Panc1 (cell line): ENCODE results near the gene PROKR1. TPM values are rescaled to one million over a fixed set of nuclear protein-coding genes. Genes with fewer than 3 reads are reported as not detected.

Source experiments
- ATAC-seq: fragments of 200-7000 bp; cut with Tn5 transposase; 2 replicates; pipeline ENCODE4 v1.9.1; 2020; ENCODE audit warnings: mild to moderate bottlenecking, moderate library complexity
- BruUV-seq: library from RNA; stranded (reverse); fragments of 400-500 nt; replicated peaks from 2 replicates; lab custom pipeline; 2021; lab: Mats Ljungman, UMichigan
- CTCF ChIA-PET: fragments of 300-600 bp; sonication (Branson Sonifier 250); formaldehyde crosslinking; loops from one replicate; lab custom pipeline; 2022; ENCODE audit warnings: antibody characterized with exemption; lab: Charles Lee
- POLR2A ChIA-PET: fragments of 300-600 bp; sonication (Branson Sonifier 250); formaldehyde crosslinking; loops from one replicate; lab custom pipeline; 2022; ENCODE audit warnings: antibody characterized with exemption; lab: Charles Lee
- DNase-seq: peaks from one replicate; pipeline ENCODE4 v3.0.0-alpha.2; 2010; ENCODE audit warnings: low read depth, low spot score
- H3K27ac ChIP-seq: 2 replicates; pipeline ENCODE4 v1.5.1; 2011; ENCODE audit warnings: mild to moderate bottlenecking, low read length, inconsistent platforms
- H3K27me3 ChIP-seq: fragments of 200-500 bp; sonication (Bioruptor generic); 2 replicates; pipeline ENCODE4 v1.6.0; 2014; ENCODE audit warnings: low read length, inconsistent platforms; ENCODE audit not compliant: control insufficient read depth, insufficient read depth
- H3K36me3 ChIP-seq: fragments of 200-500 bp; sonication (Bioruptor generic); 2 replicates; pipeline ENCODE4 v1.5.1; 2014; ENCODE audit warnings: inconsistent platforms, mild to moderate bottlenecking, low read length, moderate library complexity; ENCODE audit not compliant: control insufficient read depth, insufficient read depth
- H3K4me1 ChIP-seq: 2 replicates; pipeline ENCODE4 v1.5.1; 2011; ENCODE audit warnings: inconsistent platforms, mild to moderate bottlenecking, low read length, moderate library complexity; ENCODE audit not compliant: control insufficient read depth, insufficient read depth
- H3K4me3 ChIP-seq, 2 experiments: 2 replicates each; pipeline ENCODE4 v1.5.1; 2011 to 2012; ENCODE audit warnings: low read depth in 2 of 2, low read length in 2 of 2, mild to moderate bottlenecking in 2 of 2, inconsistent platforms in 1 of 2, moderate library complexity in 1 of 2
- H3K9me3 ChIP-seq: fragments of 200-500 bp; sonication (Bioruptor generic); 2 replicates; pipeline ENCODE4 v1.5.1; 2014; ENCODE audit warnings: low read depth, mild to moderate bottlenecking, inconsistent platforms, low read length, moderate library complexity; ENCODE audit not compliant: control insufficient read depth, insufficient read depth
- POLR2AphosphoS5 ChIP-seq: IDR thresholded peaks from 2 replicates; pipeline ENCODE4 v1.6.1; 2012; ENCODE audit warnings: mild to moderate bottlenecking, low read depth, low read length, moderate library complexity
- SIN3A ChIP-seq: IDR thresholded peaks from 2 replicates; pipeline ENCODE4 v1.6.1; 2012; ENCODE audit warnings: low read depth, mild to moderate bottlenecking, low read length, moderate library complexity, borderline replicate concordance; ENCODE audit not compliant: insufficient read depth
- TCF7L2 ChIP-seq: IDR thresholded peaks from 2 replicates; pipeline ENCODE4 v1.6.1; 2011; ENCODE audit warnings: mild to moderate bottlenecking, low read depth, low read length, inconsistent platforms
- in situ Hi-C: cut with HindIII; loops from 2 replicates; pipeline ENCODE4 v1.10.0; 2016; ENCODE audit warnings: low sequenced_read_pairs, low pct_unique_long_range_greater_than_20kb
- intact Hi-C: fragments of 100-400 bp; cut with micrococcal nuclease; formaldehyde crosslinking; loops from one replicate; pipeline ENCODE4 v1.10.0; 2022; ENCODE audit not compliant: unreplicated experiment
- total RNA-seq: library from RNA; stranded (reverse); gene quantifications from one replicate; pipeline ENCODE4 v1.2.1, GENCODE V29; 2021; ENCODE audit not compliant: unreplicated experiment
- TF ChIP-seq, protein P1 (sequence below), 2 experiments: IDR thresholded peaks; 2 replicates each; pipeline ENCODE4 v1.6.1; 2011 to 2012; ENCODE audit warnings: low read depth in 2 of 2, control low read depth in 1 of 2, low read length in 1 of 2, mild to moderate bottlenecking in 1 of 2, moderate library complexity in 1 of 2; ENCODE audit not compliant: insufficient read depth in 1 of 2
- TF ChIP-seq, protein P2 (sequence below): fragments of 450-650 bp; IDR thresholded peaks from 2 replicates; pipeline ENCODE4 v1.5.1; 2017; ENCODE audit warnings: mild to moderate bottlenecking

PROKR1 gene
- total RNA-seq, 1 experiment from 2014 or later = not detected

- Histone ChIP-seq H3K27ac (no peak overlapping the region), H3K9me3 (no peaks in the 10 kb centered on the region), H3K4me3 (no peak overlapping the region), H3K27me3 (peaks cover 8% of the 10 kb centered on the region), H3K36me3 (no peaks in the 10 kb centered on the region), H3K4me1 (no peaks in the 10 kb centered on the region)
- ATAC-seq (no peak), DNase-seq (no peak)
- TF ChIP-seq, protein P1, sequence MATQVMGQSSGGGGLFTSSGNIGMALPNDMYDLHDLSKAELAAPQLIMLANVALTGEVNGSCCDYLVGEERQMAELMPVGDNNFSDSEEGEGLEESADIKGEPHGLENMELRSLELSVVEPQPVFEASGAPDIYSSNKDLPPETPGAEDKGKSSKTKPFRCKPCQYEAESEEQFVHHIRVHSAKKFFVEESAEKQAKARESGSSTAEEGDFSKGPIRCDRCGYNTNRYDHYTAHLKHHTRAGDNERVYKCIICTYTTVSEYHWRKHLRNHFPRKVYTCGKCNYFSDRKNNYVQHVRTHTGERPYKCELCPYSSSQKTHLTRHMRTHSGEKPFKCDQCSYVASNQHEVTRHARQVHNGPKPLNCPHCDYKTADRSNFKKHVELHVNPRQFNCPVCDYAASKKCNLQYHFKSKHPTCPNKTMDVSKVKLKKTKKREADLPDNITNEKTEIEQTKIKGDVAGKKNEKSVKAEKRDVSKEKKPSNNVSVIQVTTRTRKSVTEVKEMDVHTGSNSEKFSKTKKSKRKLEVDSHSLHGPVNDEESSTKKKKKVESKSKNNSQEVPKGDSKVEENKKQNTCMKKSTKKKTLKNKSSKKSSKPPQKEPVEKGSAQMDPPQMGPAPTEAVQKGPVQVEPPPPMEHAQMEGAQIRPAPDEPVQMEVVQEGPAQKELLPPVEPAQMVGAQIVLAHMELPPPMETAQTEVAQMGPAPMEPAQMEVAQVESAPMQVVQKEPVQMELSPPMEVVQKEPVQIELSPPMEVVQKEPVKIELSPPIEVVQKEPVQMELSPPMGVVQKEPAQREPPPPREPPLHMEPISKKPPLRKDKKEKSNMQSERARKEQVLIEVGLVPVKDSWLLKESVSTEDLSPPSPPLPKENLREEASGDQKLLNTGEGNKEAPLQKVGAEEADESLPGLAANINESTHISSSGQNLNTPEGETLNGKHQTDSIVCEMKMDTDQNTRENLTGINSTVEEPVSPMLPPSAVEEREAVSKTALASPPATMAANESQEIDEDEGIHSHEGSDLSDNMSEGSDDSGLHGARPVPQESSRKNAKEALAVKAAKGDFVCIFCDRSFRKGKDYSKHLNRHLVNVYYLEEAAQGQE (IDR thresholded peaks at IDR 0.05; ENCODE audit: insufficient read depth in 1 of 2, low read depth in 2 of 2, low read length in 1 of 2) = no peak
- TF ChIP-seq POLR2AphosphoS5 (no peak), SIN3A (no peak), TCF7L2 (no peak)
- TF ChIP-seq, protein P2, sequence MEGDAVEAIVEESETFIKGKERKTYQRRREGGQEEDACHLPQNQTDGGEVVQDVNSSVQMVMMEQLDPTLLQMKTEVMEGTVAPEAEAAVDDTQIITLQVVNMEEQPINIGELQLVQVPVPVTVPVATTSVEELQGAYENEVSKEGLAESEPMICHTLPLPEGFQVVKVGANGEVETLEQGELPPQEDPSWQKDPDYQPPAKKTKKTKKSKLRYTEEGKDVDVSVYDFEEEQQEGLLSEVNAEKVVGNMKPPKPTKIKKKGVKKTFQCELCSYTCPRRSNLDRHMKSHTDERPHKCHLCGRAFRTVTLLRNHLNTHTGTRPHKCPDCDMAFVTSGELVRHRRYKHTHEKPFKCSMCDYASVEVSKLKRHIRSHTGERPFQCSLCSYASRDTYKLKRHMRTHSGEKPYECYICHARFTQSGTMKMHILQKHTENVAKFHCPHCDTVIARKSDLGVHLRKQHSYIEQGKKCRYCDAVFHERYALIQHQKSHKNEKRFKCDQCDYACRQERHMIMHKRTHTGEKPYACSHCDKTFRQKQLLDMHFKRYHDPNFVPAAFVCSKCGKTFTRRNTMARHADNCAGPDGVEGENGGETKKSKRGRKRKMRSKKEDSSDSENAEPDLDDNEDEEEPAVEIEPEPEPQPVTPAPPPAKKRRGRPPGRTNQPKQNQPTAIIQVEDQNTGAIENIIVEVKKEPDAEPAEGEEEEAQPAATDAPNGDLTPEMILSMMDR = no peak
- in situ Hi-C loops (no loop called here), intact Hi-C loops (no loop called here)
- CTCF ChIA-PET = no interaction called here
- POLR2A ChIA-PET = no interaction called here
- no TSS peak for BruUV-seq
These were observed 24.0 kb downstream of the PROKR1 start for GRCh38 chr2:68667371-68667770.

DNA sequence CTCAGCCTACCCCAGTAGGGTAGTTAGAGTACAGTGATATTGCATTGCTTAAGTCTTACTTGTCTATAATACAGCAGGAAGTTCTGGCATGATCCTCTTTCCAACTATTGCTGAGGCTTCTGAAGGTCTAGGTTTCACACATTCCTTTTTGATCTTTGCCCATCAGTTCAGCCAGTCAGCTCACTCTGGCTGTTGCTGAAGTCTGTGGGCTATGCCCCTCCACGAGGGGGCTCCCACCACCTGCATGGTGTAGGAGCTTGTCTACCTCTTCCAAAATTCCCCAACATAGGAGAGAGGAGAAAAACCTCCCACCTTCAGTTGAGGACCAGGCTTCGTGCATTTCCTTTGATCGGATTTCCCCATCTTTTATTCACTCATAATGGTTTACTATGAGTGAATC is 26.3 kb downstream of the PROKR1 start:
- CTCF ChIA-PET = no interaction called here
- H3K36me3 ChIP-seq = no peaks in the 10 kb centered on the region
- peaks cover 4% of the 10 kb centered on the region; the same call in 1 of the 2 replicates for H3K27me3 ChIP-seq
- intact Hi-C loops (no loop called here), in situ Hi-C loops (no loop called here)
- no peak overlapping the region for H3K4me3 ChIP-seq
- no TSS peak for BruUV-seq
- TF ChIP-seq, protein P2 = no peak
- no peak for TF ChIP-seq TCF7L2
- no peak for TF ChIP-seq SIN3A
- TF ChIP-seq, protein P1 (IDR thresholded peaks at IDR 0.05; ENCODE audit: insufficient read depth in 1 of 2, low read depth in 2 of 2, low read length in 1 of 2) = no peak
- no peak for TF ChIP-seq POLR2AphosphoS5
- H3K27ac ChIP-seq = no peak overlapping the region
- DNase-seq (no peak), ATAC-seq (no peak)
- no peaks in the 10 kb centered on the region for H3K4me1 ChIP-seq
- POLR2A ChIA-PET = no interaction called here
- H3K9me3 ChIP-seq = no peaks in the 10 kb centered on the region
